Motor neuron (in vitro differentiated cells): ENCODE data around the gene OR9G4. TPM values are rescaled to one million over a fixed set of nuclear protein-coding genes. Genes with fewer than 3 reads are reported as not detected.

Experiments used
- ATAC-seq, 8 experiments: fragments of 200-7000 bp; cut with Tn5 transposase; replicated peaks in 6 of 8; 2 replicates each; pipeline ENCODE4 v1.8.0; 2021; ENCODE audit warnings: mild to moderate bottlenecking in 8 of 8, moderate library complexity in 8 of 8
- H3K27ac ChIP-seq, 2 donors: fragments of 250-450 bp; sonication (Bioruptor Pico); 2 replicates each; pipeline ENCODE4 v1.9.0; 2021; ENCODE audit warnings: antibody characterized with exemption in 2 of 2, mild to moderate bottlenecking in 2 of 2, moderate library complexity in 1 of 2
- H3K4me1 ChIP-seq, 2 donors: fragments of 250-450 bp; sonication (Bioruptor Pico); replicated peaks in 1 of 2; 2 replicates each; pipeline ENCODE4 v1.6.1; 2021; ENCODE audit warnings: antibody characterized with exemption in 2 of 2, mild to moderate bottlenecking in 2 of 2, moderate library complexity in 1 of 2
- H3K4me3 ChIP-seq, 5 donors: fragments of 250-450 bp; sonication (Bioruptor Pico); 2 replicates each; pipeline ENCODE4 v1.9.0; 2021; ENCODE audit warnings: antibody characterized with exemption in 5 of 5, mild to moderate bottlenecking in 5 of 5, moderate library complexity in 4 of 5
- WGBS, 10 experiments: fragments of 450-650 bp; shearing (Covaris generic); methylation state at CpG; one replicate each; pipeline ENCODE4 v1.0.0; 2022; 5-methylcytosine and 5-hydroxymethylcytosine counted together
- in situ Hi-C, 9 experiments: fragments of 400-800 bp; cut with MboI; loops; one replicate each; pipeline ENCODE4 v1.15.0; 2021; ENCODE audit warnings: low sequenced_read_pairs in 9 of 9, low pct_unique_long_range_greater_than_20kb in 2 of 9; ENCODE audit not compliant: unreplicated experiment in 9 of 9
- total RNA-seq, 8 experiments: library from RNA; unstranded; fragments of 300-600 nt; gene quantifications; 2 replicates each; pipeline versions ENCODE4 v1.2.3 to v1.2.4, GENCODE V29; 2022

Gene OR9G4
- total RNA-seq, 8 experiments from 2014 or later, result 0.05 to 0.21 TPM; not detected in 6

GRCh38 chr11:56705784-56706396 lies 42.6 kb downstream of the OR9G4 start:
- H3K4me3 ChIP-seq, result no peak overlapping the region
- 17 to 57% (median 50%) methylated on average over 1 of the region's 1 CpG; no CpG with 5 or more reads in 5 of the 10 experiments for WGBS, 10 experiments
- no peak overlapping the region for H3K27ac ChIP-seq
- in situ Hi-C loops, result no loop called here
- ATAC-seq, result no peak
- no peaks in the 10 kb centered on the region for H3K4me1 ChIP-seq

- Histone ChIP-seq H3K4me3 (no peak overlapping the region), H3K27ac (no peak overlapping the region), H3K4me1 (no peaks in the 10 kb centered on the region)
- in situ Hi-C loops, result no loop called here
- ATAC-seq, result peak in 2 of 8 experiments; percentile 11 to 19
- 14 to 66% (median 45%) methylated on average over 4 to 8 of the region's 8 CpGs for WGBS, 10 experiments
Measured at GRCh38 chr11:56700914-56701485, 47.5 kb downstream of the OR9G4 start.

- ATAC-seq, result peak in 3 of 8 experiments; percentile 93 to 97 (median 97)
- WGBS, 10 experiments, result 2 to 67% (median 43%) methylated on average over 3 to 10 of the region's 10 CpGs
- in situ Hi-C loops, result no loop called here
- H3K4me1 ChIP-seq, result no peaks in the 10 kb centered on the region
- no peak overlapping the region for H3K4me3 ChIP-seq
- H3K27ac ChIP-seq, result no peak overlapping the region
Measured at GRCh38 chr11:56700242-56700913, 48.1 kb downstream of the OR9G4 start.

GRCh38 chr11:56698795-56699194 lies 49.7 kb downstream of the OR9G4 start, which contains the start of gene OR9G1:
Gene OR9G1 (plus strand): TSS chr11:56699095. CDS start chr11:56700388, 1,293 bp downstream.
- Histone ChIP-seq H3K4me1 (no peaks in the 10 kb centered on the region), H3K4me3 (no peak within 1 kb of the TSS), H3K27ac (no peak within 1 kb of the TSS)
- ATAC-seq, result no peak
- in situ Hi-C loops, result loop anchor here in 1 of 9 experiments (25.0 kb wide), 1 partner anchor 111 kb away; the partner anchor contains the start of gene OR5M10
- 11 to 100% (median 81%) methylated on average over 1 of the region's 1 CpG for WGBS, 10 experiments

- in situ Hi-C loops, result loop anchor here in 1 of 9 experiments (25.0 kb wide), 1 partner anchor 106 kb away; the partner anchor contains the start of gene OR5M10
Measured at GRCh38 chr11:56693428-56693827, 55.1 kb downstream of the OR9G4 start.

More at GRCh38 chr11:56693428-56693827, 55.1 kb downstream of the OR9G4 start:
- H3K4me3 ChIP-seq, result no peak overlapping the region
- H3K27ac ChIP-seq, result no peak overlapping the region
- 32 to 100% (median 69%) methylated on average over 1 to 2 of the region's 2 CpGs; no CpG with 5 or more reads in 2 of the 10 experiments for WGBS, 10 experiments
- H3K4me1 ChIP-seq, result no peaks in the 10 kb centered on the region
- no peak for ATAC-seq

Other genes with a start within 250 kb of the OR9G4 start
- gene OR5M11, start 205.4 kb downstream of the OR9G4 start, total RNA-seq, result under 1 TPM in 1 of 8 experiments, not detected in 7; 0.28 TPM
- gene OR5M10, start 171.0 kb downstream of the OR9G4 start, total RNA-seq, result under 1 TPM in 1 of 8 experiments, not detected in 7; 0.66 TPM
- under 1 TPM in 3 of 8 experiments, not detected in 5; under 0.01 to 0.49 (median 0.28) TPM for gene OR5M1, start 133.8 kb downstream of the OR9G4 start, total RNA-seq
- under 1 TPM in 2 of 8 experiments, not detected in 6; 0.11 to 0.90 TPM for gene OR5AP2, start 106.3 kb downstream of the OR9G4 start, total RNA-seq
- under 1 TPM in 4 of 8 experiments, not detected in 4; 0.11 to 0.73 (median 0.42) TPM for gene OR5AR1, start 85.0 kb downstream of the OR9G4 start, total RNA-seq
- gene OR9G1, start 49.6 kb downstream of the OR9G4 start, total RNA-seq, result 1 to 10 TPM in 2 of 8 experiments, under 1 TPM in 3, not detected in 3; 0.18 to 2.1 (median 0.49) TPM
- under 1 TPM in 2 of 8 experiments, not detected in 6; 0.29 to 0.38 TPM for gene OR5AK2, start 240.2 kb upstream of the OR9G4 start, total RNA-seq